K562 (cell line): ENCODE results near the gene MRM3. TPM values are rescaled to one million over a fixed set of nuclear protein-coding genes. Genes with fewer than 3 reads are reported as not detected.
"Not testable (repeated sequence)": the region's sequence is repeated elsewhere in the genome, so short reads cannot be mapped to it uniquely, and the experiment has no call there.

Source experiments
- ATAC-seq: fragments of 200-7000 bp; cut with Tn5 transposase; 3 replicates; pipeline ENCODE4 v1.9.1; 2020; ENCODE audit warnings: moderate library complexity
- BruUV-seq: library from RNA; stranded (reverse); fragments of 400-500 nt; replicated peaks from 2 replicates; lab custom pipeline; 2021; lab: Mats Ljungman, UMichigan
- CTCF ChIA-PET: fragments of 300-600 bp; formaldehyde crosslinking; extraction: SDS; loops from one replicate; lab custom pipeline; 2021; ENCODE audit warnings: low intra/inter-chr PET ratio; lab: Yijun Ruan, JAX
- POLR2A ChIA-PET: fragments of 300-600, 350-650 bp; sonication (Branson Sonifier 250); formaldehyde crosslinking; extraction: SDS; loops from one replicate; lab custom pipeline; 2021; ENCODE audit warnings: antibody characterized with exemption, inconsistent platforms; lab: Yijun Ruan, JAX
- DNase-seq, 4 experiments: peaks; one replicate each; pipeline versions ENCODE4 v3.0.0 to v3.0.0-alpha.2; 2011 to 2018; ENCODE audit warnings: low spot score in 3 of 4, mixed read lengths in 3 of 4; ENCODE audit errors: extremely low read depth in 1 of 4
- FAIRE-seq: peaks from 2 replicates; lab custom pipeline; 2011; peaks lifted over from hg19 to GRCh38; lab: Jason Lieb, UNC
- H2AFZ ChIP-seq: 2 replicates; pipeline ENCODE4 v1.6.0; 2011; ENCODE audit warnings: low read depth, low read length, control low read depth, inconsistent platforms
- H3K27ac ChIP-seq: fragments of 200-600 bp; 3 replicates; pipeline ENCODE4 v1.8.0; 2011; ENCODE audit warnings: low read depth, mild to moderate bottlenecking, control low read depth, inconsistent platforms, low read length, moderate library complexity, mixed read lengths; ENCODE audit errors: extremely low read depth
- H3K27me3 ChIP-seq, 2 experiments: fragments of 300-600 bp in 1 of 2; 2 replicates in 1 of 2; 3 replicates in 1 of 2; pipeline versions ENCODE4 v1.6.0 to v1.8.0; 2011; ENCODE audit warnings: inconsistent platforms in 2 of 2, low read length in 2 of 2, mild to moderate bottlenecking in 1 of 2, mixed read lengths in 1 of 2, moderate library complexity in 1 of 2; ENCODE audit not compliant: control insufficient read depth in 2 of 2, insufficient read depth in 2 of 2
- H3K36me3 ChIP-seq: fragments of 300-600 bp; 3 replicates; pipeline ENCODE4 v1.8.0; 2011; ENCODE audit warnings: mild to moderate bottlenecking, low read length, inconsistent platforms; ENCODE audit not compliant: control insufficient read depth, insufficient read depth
- H3K4me1 ChIP-seq, 2 experiments: fragments of 200-600 bp in 1 of 2; replicated peaks in 1 of 2; 2 replicates in 1 of 2; 3 replicates in 1 of 2; pipeline versions ENCODE4 v1.5.1 to v1.8.0; 2011; ENCODE audit warnings: inconsistent platforms in 2 of 2, low read length in 2 of 2, mild to moderate bottlenecking in 1 of 2, mixed read lengths in 1 of 2, moderate library complexity in 1 of 2; ENCODE audit not compliant: control insufficient read depth in 2 of 2, insufficient read depth in 2 of 2
- H3K4me2 ChIP-seq: 2 replicates; pipeline ENCODE4 v1.6.1; 2011; ENCODE audit warnings: low read length, control low read depth, inconsistent platforms, mixed read lengths; ENCODE audit not compliant: insufficient read depth
- H3K4me3 ChIP-seq: fragments of 200-600 bp; sonication (generic), shearing (Covaris generic); 2 replicates; pipeline ENCODE4 v1.5.1; 2016; ENCODE audit warnings: control low read depth, inconsistent platforms
- H3K79me2 ChIP-seq: fragments of 200-600 bp; 3 replicates; pipeline ENCODE4 v1.8.0; 2011; ENCODE audit warnings: low read length, inconsistent platforms; ENCODE audit not compliant: control insufficient read depth, insufficient read depth
- H3K9ac ChIP-seq, 2 experiments: 2 replicates each; pipeline versions ENCODE4 v1.6.0 to v1.6.1; 2011; ENCODE audit warnings: low read depth in 2 of 2, low read length in 2 of 2, control low read depth in 1 of 2, inconsistent platforms in 1 of 2, mild to moderate bottlenecking in 1 of 2, mixed read lengths in 1 of 2; ENCODE audit not compliant: insufficient read depth in 1 of 2
- H3K9me1 ChIP-seq: one replicate; pipeline ENCODE4 v1.6.0; 2011; ENCODE audit warnings: inconsistent platforms, mild to moderate bottlenecking, low read length, moderate library complexity; ENCODE audit not compliant: control insufficient read depth, insufficient read depth
- H3K9me3 ChIP-seq: replicated peaks from 2 replicates; pipeline ENCODE4 v1.5.1; 2011; ENCODE audit warnings: low read depth, low read length, inconsistent platforms; ENCODE audit not compliant: control insufficient read depth, insufficient read depth
- H4K20me1 ChIP-seq: replicated peaks from 2 replicates; pipeline ENCODE4 v1.6.1; 2011; ENCODE audit warnings: low read length, inconsistent platforms, mixed read lengths; ENCODE audit not compliant: control insufficient read depth, insufficient read depth
- FOS ChIP-seq: IDR thresholded peaks from 3 replicates; pipeline ENCODE4 v1.6.1; 2011; ENCODE audit not compliant: insufficient read length; ENCODE audit errors: extremely low read depth
- MCM3 ChIP-seq: fragments of 450-650 bp; IDR thresholded peaks from 2 replicates; pipeline ENCODE4 v1.6.1; 2016
- MYC ChIP-seq, 2 experiments: fragments of 250-450 bp in 1 of 2; sonication (Bioruptor Pico) in 1 of 2; IDR thresholded peaks; 2 replicates each; pipeline versions ENCODE4 v1.5.1 to v1.6.1; 2012 to 2021; ENCODE audit warnings: low read depth in 2 of 2, borderline replicate concordance in 1 of 2, improper control_type of control experiment in 1 of 2, low read length in 1 of 2, mild to moderate bottlenecking in 1 of 2, moderate library complexity in 1 of 2
- ZC3H11A ChIP-seq: IDR thresholded peaks from 2 replicates; pipeline ENCODE4 v1.6.1; 2012; ENCODE audit warnings: low read depth, low read length, improper control_type of control experiment
- ZNF133 ChIP-seq: fragments of 250-450 bp; sonication (Bioruptor Pico); IDR thresholded peaks from 2 replicates; pipeline ENCODE4 v1.4.0; 2020; ENCODE audit warnings: mild to moderate bottlenecking
- WGBS: fragments of 100-300 bp; shearing (Covaris generic); methylation state at CpG from one replicate; pipeline ENCODE4 v1.1.6; 2016; ENCODE audit warnings: low coverage, mixed read lengths; ENCODE audit not compliant: insufficient coverage; ENCODE audit errors: missing lambda C conversion rate; 5-methylcytosine and 5-hydroxymethylcytosine counted together
- in situ Hi-C: fragments of 300-500 bp; cut with MboI; formaldehyde crosslinking; loops from 4 replicates; pipeline ENCODE4 v1.15.0; 2018; ENCODE audit warnings: inconsistent platforms, mixed read lengths
- intact Hi-C: fragments of 100-400 bp; cut with micrococcal nuclease; formaldehyde crosslinking; loops from 2 replicates; pipeline ENCODE4 v1.14.2; 2022
- polyA plus RNA-seq, 8 experiments: library from polyadenylated mRNA; depleted of rRNA in 4 of 8; stranded (reverse) in 5 of 8; unstranded in 3 of 8; fragments of >200 nt; fragmentation: Nextera tagmentation in 2 of 8; fragmentation: Illumina TruSeq in 1 of 8; extraction: Ambion mirVana in 2 of 8; extraction: Trizol in 1 of 8; gene quantifications; 2 replicates each; pipeline versions ENCODE4 v1.2.1 to v1.2.3, GENCODE V29; 2011 to 2014; ENCODE audit warnings: inconsistent platforms in 1 of 8, missing spikeins in 1 of 8
- total RNA-seq, 7 experiments: library from RNA; depleted of rRNA in 6 of 7; stranded (reverse); fragments of >200 nt in 6 of 7; fragmentation: Illumina TruSeq in 2 of 7; extraction: Trizol in 2 of 7; gene quantifications; 2 replicates each; pipeline versions ENCODE4 v1.2.1 to v1.2.3, GENCODE V29; 2011 to 2021; ENCODE audit warnings: low replicate concordance in 1 of 7
- TF ChIP-seq, protein P1 (sequence below): sonication (generic); formaldehyde crosslinking; IDR thresholded peaks from 2 replicates; pipeline ENCODE4 v1.9.0; 2022; ENCODE audit warnings: mild to moderate bottlenecking, missing genetic modification reagents

Gene MRM3
- total and polyA plus RNA-seq, 9 of the 15 experiments (the other 6 are each of a cell fraction or from before 2014, with no cell fraction given) = 2.4 to 24.8 (median 18.3) TPM

DNA sequence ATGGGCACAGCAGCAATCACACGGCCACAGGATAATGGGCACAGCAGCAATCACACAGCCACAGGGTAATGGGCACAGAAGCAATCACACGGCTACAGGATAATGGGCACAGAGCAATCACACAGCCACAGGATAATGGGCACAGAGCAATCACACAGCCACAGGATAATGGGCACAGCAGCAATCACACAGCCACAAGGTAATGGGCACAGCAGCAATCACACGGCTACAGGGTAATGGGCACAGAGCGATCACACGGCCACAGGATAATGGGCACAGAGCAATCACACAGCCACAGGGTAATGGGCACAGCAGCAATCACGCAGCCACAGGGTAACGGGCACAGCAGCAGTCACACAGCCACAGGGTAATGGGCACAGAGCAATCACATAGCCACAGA lies 32.8 kb upstream of the MRM3 start:
- CTCF ChIA-PET, DNase-seq: not testable (repeated sequence)
- peaks cover 64% of the 10 kb centered on the region for H3K79me2 ChIP-seq
- TF ChIP-seq ZC3H11A = peak; percentile 82; the same call in 1 of the 2 replicates
- TF ChIP-seq, all 486 proteins: peak for 1; not testable (repeated sequence) for 485
- H3K27me3 ChIP-seq, BruUV-seq, H2AFZ ChIP-seq, H3K9me3 ChIP-seq, POLR2A ChIA-PET, intact Hi-C loops, H3K27ac ChIP-seq, in situ Hi-C loops, ATAC-seq, H3K9me1 ChIP-seq, FAIRE-seq, H3K4me3 ChIP-seq: not testable (repeated sequence)
- H3K9ac ChIP-seq = peak overlapping the region in 1 of 2 experiments; percentile 65; a peak in 1 of 4 replicates
- peaks cover 54% of the 10 kb centered on the region for H3K36me3 ChIP-seq
- H3K4me2 ChIP-seq = peak overlapping the region; percentile 91; the same call in 1 of the 2 replicates
- 100% methylated on average over 1 of the region's 7 CpGs for WGBS
- peaks cover 18% of the 10 kb centered on the region for H4K20me1 ChIP-seq
- peaks cover 10 to 16% of the 10 kb centered on the region in 2 experiments; a peak in 3 of 5 replicates for H3K4me1 ChIP-seq

DNA sequence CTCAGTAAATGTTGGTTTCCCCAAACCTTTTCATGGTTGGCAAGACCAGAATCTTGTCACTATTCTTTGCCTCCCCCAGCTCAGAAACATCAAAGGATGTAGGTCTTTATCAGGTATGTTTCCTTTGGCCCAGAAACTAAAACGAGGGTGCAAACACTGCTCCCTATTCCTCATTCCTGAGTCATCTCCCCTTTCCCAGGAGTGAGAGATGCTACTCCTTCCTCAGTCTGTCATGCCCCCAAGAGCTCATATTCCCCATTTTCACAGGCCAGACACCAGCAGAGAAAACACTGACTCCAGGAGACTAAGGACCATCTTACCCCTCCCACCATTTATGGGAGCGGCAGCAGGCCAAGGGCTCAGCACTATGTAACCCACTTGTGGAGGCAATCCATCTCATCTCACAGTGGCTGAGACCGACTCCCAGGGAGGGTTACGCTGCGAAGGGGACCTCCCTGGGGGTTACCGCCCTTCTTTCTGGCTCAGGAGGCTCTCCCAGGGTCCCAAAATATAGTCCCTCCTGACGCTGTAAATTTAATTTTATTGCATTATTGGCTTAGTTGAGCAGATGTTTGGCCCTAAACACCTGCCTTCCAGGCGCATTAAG lies 31.6 kb upstream of the MRM3 start:
- ChIA-PET CTCF (no interaction called here), POLR2A (interaction anchor here (0.9 to 1.2 kb wide), 2 partner anchors 8 to 13 kb away, joined by 3 to 9 read pairs; no protein-coding TSS in a partner anchor)
- Histone ChIP-seq H3K4me3 (peak overlapping the region; percentile 74), H3K9ac (peak overlapping the region; percentile 90 to 96), H3K79me2 (peaks cover 52% of the 10 kb centered on the region), H2AFZ (no peak overlapping the region), H4K20me1 (peaks cover 8% of the 10 kb centered on the region; the same call in 1 of the 2 replicates), H3K27me3 (no peaks in the 10 kb centered on the region), H3K27ac (peak overlapping the region; percentile 91; the same call in 1 of the 3 replicates), H3K4me1 (peaks cover 10 to 13% of the 10 kb centered on the region in 2 experiments; a peak in 3 of 5 replicates), H3K36me3 (peaks cover 42% of the 10 kb centered on the region), H3K9me1 (no peaks in the 10 kb centered on the region), H3K9me3 (no peaks in the 10 kb centered on the region), H3K4me2 (peak overlapping the region; percentile 91)
- ATAC-seq (peak; percentile 9; the same call in 1 of the 3 replicates), DNase-seq (peak in 2 of 4 experiments; percentile 9 to 14), FAIRE-seq (no peak)
- intact Hi-C loops = no loop called here
- 9% methylated on average over 5 of the region's 8 CpGs for WGBS
- no TSS peak for BruUV-seq
- in situ Hi-C loops = no loop called here
- TF ChIP-seq MCM3 = no peak
- no peak for TF ChIP-seq MYC (IDR thresholded peaks at IDR 0.05; ENCODE audit: low read depth, low read length)
- TF ChIP-seq MYC (CRISPR knock-in tag; IDR thresholded peaks at IDR 0.05; ENCODE audit: borderline replicate concordance, low read depth) = no peak
- TF ChIP-seq, protein P1, sequence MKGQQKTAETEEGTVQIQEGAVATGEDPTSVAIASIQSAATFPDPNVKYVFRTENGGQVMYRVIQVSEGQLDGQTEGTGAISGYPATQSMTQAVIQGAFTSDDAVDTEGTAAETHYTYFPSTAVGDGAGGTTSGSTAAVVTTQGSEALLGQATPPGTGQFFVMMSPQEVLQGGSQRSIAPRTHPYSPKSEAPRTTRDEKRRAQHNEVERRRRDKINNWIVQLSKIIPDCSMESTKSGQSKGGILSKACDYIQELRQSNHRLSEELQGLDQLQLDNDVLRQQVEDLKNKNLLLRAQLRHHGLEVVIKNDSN (CRISPR knock-in tag) = no peak
- TF ChIP-seq ZNF133 (CRISPR knock-in tag) = no peak
- no peak for TF ChIP-seq FOS
